Mammary epithelial cell (primary cell): ENCODE results near the gene NSG2.

Source experiments
- CTCF ChIP-seq, 2 donors: IDR thresholded peaks in 1 of 2; conservative IDR thresholded peaks in 1 of 2; 2 replicates each; pipeline ENCODE4 v1.5.1; 2011 to 2012; ENCODE audit warnings: inconsistent platforms in 2 of 2, low read length in 2 of 2, mild to moderate bottlenecking in 2 of 2, control low read depth in 1 of 2, low read depth in 1 of 2; ENCODE audit not compliant: insufficient read depth in 1 of 2; ENCODE audit errors: extremely low read depth in 1 of 2
- EZH2 ChIP-seq: IDR thresholded peaks from 2 replicates; pipeline ENCODE4 v1.6.1; 2012; ENCODE audit warnings: low read length, inconsistent platforms, borderline replicate concordance

GRCh38 chr5:174086751-174087150 lies 41.2 kb downstream of the NSG2 start:
- TF ChIP-seq CTCF (conservative IDR thresholded peaks at IDR 0.05 in 1 of 2, IDR thresholded peaks at IDR 0.05 in 1 of 2; ENCODE audit: extremely low read depth in 1 of 2, insufficient read depth in 1 of 2, low read depth in 1 of 2, low read length in 2 of 2), result no peak
- TF ChIP-seq EZH2, result no peak
